Smooth muscle cell (in vitro differentiated cells): ENCODE measurements around the gene ZBTB32. TPM values are rescaled to one million over a fixed set of nuclear protein-coding genes. Genes with fewer than 3 reads are reported as not detected.

Experiments
- DNase-seq: peaks from one replicate; lab custom pipeline; 2025; ENCODE audit not compliant: unreplicated experiment; lab: John Stamatoyannopoulos, UW
- H2AFZ ChIP-seq: fragments of 200-600 bp; sonication (generic); 2 replicates; pipeline ENCODE4 v1.6.0; 2016; ENCODE audit warnings: antibody characterized with exemption, low read depth, mild to moderate bottlenecking
- H3F3A ChIP-seq: fragments of 200-600 bp; sonication (generic); 2 replicates; pipeline ENCODE4 v1.6.0; 2017; ENCODE audit warnings: antibody characterized with exemption, low read depth
- H3K27ac ChIP-seq: fragments of 200-600 bp; sonication (generic); 2 replicates; pipeline ENCODE4 v1.5.1; 2016; ENCODE audit warnings: low read depth, mild to moderate bottlenecking
- H3K27me3 ChIP-seq: fragments of 200-600 bp; sonication (generic); 2 replicates; pipeline ENCODE4 v1.6.1; 2016; ENCODE audit warnings: low read depth, mild to moderate bottlenecking
- H3K36me3 ChIP-seq: fragments of 200-600 bp; sonication (generic); 2 replicates; pipeline ENCODE4 v1.5.1; 2016; ENCODE audit warnings: low read depth
- H3K4me1 ChIP-seq: fragments of 200-600 bp; sonication (generic); 2 replicates; pipeline ENCODE4 v1.5.1; 2016; ENCODE audit warnings: low read depth
- H3K4me2 ChIP-seq: fragments of 200-600 bp; sonication (generic); 2 replicates; pipeline ENCODE4 v1.6.0; 2016; ENCODE audit warnings: mild to moderate bottlenecking
- H3K4me3 ChIP-seq: fragments of 200-600 bp; sonication (generic); 2 replicates; pipeline ENCODE4 v1.5.1; 2016; ENCODE audit warnings: mild to moderate bottlenecking
- H3K79me2 ChIP-seq: fragments of 200-600 bp; sonication (generic); 2 replicates; pipeline ENCODE4 v1.6.0; 2016; ENCODE audit warnings: low read depth, mild to moderate bottlenecking
- H3K9ac ChIP-seq: fragments of 200-600 bp; sonication (generic); 2 replicates; pipeline ENCODE4 v1.6.0; 2016; ENCODE audit warnings: low read depth
- H3K9me3 ChIP-seq: fragments of 200-600 bp; sonication (generic); replicated peaks from 2 replicates; pipeline ENCODE4 v1.5.1; 2016; ENCODE audit warnings: low read depth
- H4K20me1 ChIP-seq: fragments of 200-600 bp; sonication (generic); 2 replicates; pipeline ENCODE4 v1.6.0; 2016; ENCODE audit warnings: low read depth
- CTCF ChIP-seq: fragments of 200-600 bp; sonication (generic); IDR thresholded peaks from 2 replicates; pipeline ENCODE4 v1.5.1; 2017; ENCODE audit warnings: borderline replicate concordance, mild to moderate bottlenecking, antibody characterized with exemption; ENCODE audit not compliant: insufficient read depth, poor library complexity, severe bottlenecking
- WGBS: methylation state at CpG from one replicate; pipeline ENCODE4 v1.1.7; 2016; ENCODE audit warnings: low lambda C conversion rate; 5-methylcytosine and 5-hydroxymethylcytosine counted together
- polyA plus RNA-seq: library from polyadenylated mRNA; unstranded; fragments of >200 nt; fragmentation: Nextera tagmentation; extraction: Ambion mirVana; gene quantifications from 2 replicates; pipeline ENCODE4 v1.2.1, GENCODE V29; 2016
- total RNA-seq: library from RNA; depleted of rRNA; stranded (reverse); fragments of >200 nt; gene quantifications from 2 replicates; pipeline ENCODE4 v1.2.3, GENCODE V29; 2014

Gene ZBTB32
- total and polyA plus RNA-seq, 2 experiments from 2014 or later, result 1.3 TPM; not detected in 1

DNA sequence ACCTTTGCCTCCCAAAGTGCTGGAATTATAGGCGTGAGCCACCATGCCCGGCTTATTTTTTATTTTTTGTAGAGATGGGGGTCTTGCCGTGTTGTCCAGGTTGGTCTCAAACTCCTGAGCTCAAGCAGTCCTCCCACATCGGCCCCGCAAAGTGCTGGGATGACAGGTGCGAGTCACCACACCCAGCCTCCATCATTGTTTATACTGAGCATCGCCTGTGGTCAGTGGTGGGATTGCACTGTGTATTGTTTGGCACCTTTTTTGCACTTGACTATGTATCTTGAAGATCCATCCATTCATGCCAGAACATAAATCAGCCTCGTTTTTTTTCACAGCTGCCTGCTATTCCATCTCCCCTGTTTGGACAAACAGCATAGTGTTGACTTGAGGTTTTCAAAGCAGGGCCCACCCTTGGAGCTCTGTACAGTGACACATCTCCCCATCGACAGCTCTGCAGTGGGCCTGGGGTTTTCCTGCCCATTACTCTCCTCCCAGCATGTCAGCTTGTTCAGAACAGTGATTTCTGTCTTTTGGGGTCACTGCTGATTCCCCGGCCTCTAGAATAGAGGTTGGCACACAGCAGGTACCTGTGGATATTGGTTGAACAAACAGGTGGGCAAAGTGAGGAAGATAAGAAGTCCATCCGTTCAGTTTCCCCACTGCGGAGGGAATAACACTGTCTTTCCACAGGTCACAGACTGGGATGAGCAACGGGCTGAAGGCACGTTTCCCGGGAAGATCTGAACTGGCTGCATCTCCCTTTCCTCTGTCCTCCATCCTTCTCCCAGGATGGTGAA is 46.3 kb upstream of the ZBTB32 start:
- 94% methylated on average over 15 of the region's 15 CpGs for WGBS
- Histone ChIP-seq H3K9me3 (no peaks in the 10 kb centered on the region), H3K4me3 (no peak overlapping the region), H3K27ac (no peak overlapping the region), H3K36me3 (peaks cover 10% of the 10 kb centered on the region), H2AFZ (no peak overlapping the region), H3K4me2 (no peak overlapping the region), H3K4me1 (no peaks in the 10 kb centered on the region), H3K9ac (no peak overlapping the region), H4K20me1 (peaks cover 29% of the 10 kb centered on the region), H3K79me2 (no peaks in the 10 kb centered on the region), H3K27me3 (no peaks in the 10 kb centered on the region), H3F3A (no peaks in the 10 kb centered on the region)
- no peak for DNase-seq
- no peak for TF ChIP-seq CTCF

GRCh38 chr19:35661995-35662340 is 42.4 kb upstream of the ZBTB32 start:
- no peak overlapping the region for H3K4me3 ChIP-seq
- no peaks in the 10 kb centered on the region for H3K4me1 ChIP-seq
- H3F3A ChIP-seq, result no peaks in the 10 kb centered on the region
- H3K27me3 ChIP-seq, result no peaks in the 10 kb centered on the region
- H3K27ac ChIP-seq, result no peak overlapping the region
- no peaks in the 10 kb centered on the region for H3K79me2 ChIP-seq
- H3K36me3 ChIP-seq, result peaks cover 10% of the 10 kb centered on the region
- no peak for TF ChIP-seq CTCF
- no peak overlapping the region for H3K9ac ChIP-seq
- no peaks in the 10 kb centered on the region for H3K9me3 ChIP-seq
- no peak for DNase-seq
- 94% methylated on average over 6 of the region's 6 CpGs for WGBS
- H4K20me1 ChIP-seq, result peaks cover 16% of the 10 kb centered on the region
- no peak overlapping the region for H2AFZ ChIP-seq
- H3K4me2 ChIP-seq, result no peak overlapping the region

DNA sequence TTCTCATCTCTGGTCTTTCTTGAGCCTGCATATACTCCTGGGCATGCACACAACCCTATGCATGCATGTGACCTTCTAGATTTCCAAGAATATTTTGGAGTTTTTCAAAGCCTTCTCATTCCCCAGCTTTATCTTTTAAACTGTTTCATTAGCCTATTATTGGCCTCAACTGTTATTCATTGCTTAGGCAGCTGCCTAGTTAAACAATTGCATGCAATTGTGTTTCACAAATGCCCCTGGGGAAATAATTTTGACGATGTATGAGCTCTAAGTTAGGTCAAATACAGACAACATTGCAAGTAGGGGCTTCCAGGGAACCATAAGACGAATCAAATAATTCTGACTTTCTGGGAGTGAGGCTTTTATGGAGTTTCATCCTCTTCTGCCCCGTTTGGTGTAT is 40.4 kb upstream of the ZBTB32 start:
- H3K27ac ChIP-seq, result no peak overlapping the region
- no peaks in the 10 kb centered on the region for H3F3A ChIP-seq
- no peak for TF ChIP-seq CTCF
- no peaks in the 10 kb centered on the region for H3K79me2 ChIP-seq
- H3K4me2 ChIP-seq, result no peak overlapping the region
- no peak for DNase-seq
- WGBS, result 96% methylated on average over 3 of the region's 3 CpGs
- H3K4me3 ChIP-seq, result no peak overlapping the region
- H3K36me3 ChIP-seq, result peaks cover 1% of the 10 kb centered on the region
- no peaks in the 10 kb centered on the region for H3K4me1 ChIP-seq
- peaks cover 4% of the 10 kb centered on the region for H4K20me1 ChIP-seq
- no peaks in the 10 kb centered on the region for H3K9me3 ChIP-seq
- no peaks in the 10 kb centered on the region for H3K27me3 ChIP-seq
- no peak overlapping the region for H2AFZ ChIP-seq
- no peak overlapping the region for H3K9ac ChIP-seq

DNA sequence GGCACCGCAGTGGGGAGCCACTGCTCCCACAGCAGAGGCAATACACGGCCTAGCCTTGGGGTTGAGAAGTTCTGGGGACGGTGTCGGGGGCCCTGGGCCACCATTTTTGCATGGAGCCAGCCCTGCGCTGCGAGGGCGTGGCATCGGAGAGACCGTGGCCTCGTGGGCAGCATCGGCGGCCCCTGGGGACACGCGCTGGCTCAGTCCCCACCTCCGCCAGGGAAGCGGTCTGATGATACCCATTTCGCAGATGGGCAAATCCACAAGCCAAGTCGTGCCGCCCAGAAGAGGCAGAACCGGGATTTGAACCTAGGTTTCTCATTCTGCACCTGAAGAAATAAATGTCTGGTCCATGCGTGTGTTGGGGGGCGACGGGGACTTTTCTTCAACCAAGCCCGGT is 39.2 kb upstream of the ZBTB32 start:
- no peak for DNase-seq
- no peak for TF ChIP-seq CTCF
- H3K27ac ChIP-seq, result no peak overlapping the region

More for the DNA sequence above, 39.2 kb upstream of the ZBTB32 start:
- Histone ChIP-seq H4K20me1 (peaks cover 4% of the 10 kb centered on the region), H3K27me3 (no peaks in the 10 kb centered on the region), H3K79me2 (no peaks in the 10 kb centered on the region), H3K9ac (no peak overlapping the region), H3F3A (no peaks in the 10 kb centered on the region), H3K4me2 (no peak overlapping the region), H3K36me3 (no peaks in the 10 kb centered on the region), H3K9me3 (no peaks in the 10 kb centered on the region), H2AFZ (no peak overlapping the region), H3K4me1 (no peaks in the 10 kb centered on the region), H3K4me3 (no peak overlapping the region)
- WGBS, result 98% methylated on average over 24 of the region's 24 CpGs
